ENCODE results near the gene ZNF541. TPM values are rescaled to one million over a fixed set of nuclear protein-coding genes. Genes with fewer than 3 reads are reported as not detected.

ZNF541 gene
- total RNA-seq, 6 experiments from 2014 or later: 0.12 to 0.25 (median 0.17) TPM; not detected in 2

DNA sequence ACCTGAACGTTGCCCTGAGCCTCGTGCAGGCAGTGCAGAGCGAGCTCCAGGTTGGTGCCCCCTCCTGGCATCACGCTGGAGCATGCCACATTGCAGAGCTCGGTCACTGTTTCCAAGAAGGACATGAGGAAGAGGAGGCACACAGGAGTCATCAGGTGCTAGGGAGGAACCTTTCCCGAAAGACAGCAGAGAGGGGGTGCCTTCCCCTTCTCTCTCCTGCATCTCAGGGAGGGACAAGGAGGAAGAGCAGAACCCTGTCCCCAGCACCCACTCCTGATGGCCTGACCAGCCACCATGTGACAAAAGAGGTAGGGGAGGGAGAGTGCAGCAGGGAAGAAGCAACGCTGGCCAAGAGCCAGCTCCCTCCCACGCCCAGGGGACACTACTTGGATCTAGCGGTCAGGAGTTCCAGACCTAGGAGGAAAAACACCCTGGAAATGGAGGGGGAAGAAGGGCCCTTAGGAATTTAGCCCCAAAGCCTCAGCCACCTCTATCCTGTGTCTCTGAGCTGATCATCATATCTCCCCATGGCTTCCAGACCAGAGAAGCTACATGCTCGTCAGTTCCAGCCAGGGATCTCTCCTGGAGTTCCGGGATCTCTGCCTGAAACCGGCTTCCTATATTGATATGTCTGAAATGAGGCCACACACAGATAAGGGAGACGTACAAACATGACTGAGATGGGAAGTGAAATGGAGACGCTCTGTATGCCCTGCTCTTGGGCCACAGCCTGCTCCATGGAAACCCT is 41.1 kb downstream of the ZNF541 start:
- H3K27ac ChIP-seq: no peak overlapping the region
- ATAC-seq: peak in 3 of 4 donors; percentile 30 to 56 (median 38)
- DNase-seq: no peak
- H3K9me3 ChIP-seq: no peaks in the 10 kb centered on the region
- H3K36me3 ChIP-seq: no peaks in the 10 kb centered on the region
- intact Hi-C loops (cut with DNase I): loop anchor here in 1 of 2 donors (10.0 kb wide), 1 partner anchor 163 kb away; no protein-coding TSS in a partner anchor
- no peak for TF ChIP-seq POLR2A (IDR thresholded peaks at IDR 0.05)
- TF ChIP-seq, protein P1, sequence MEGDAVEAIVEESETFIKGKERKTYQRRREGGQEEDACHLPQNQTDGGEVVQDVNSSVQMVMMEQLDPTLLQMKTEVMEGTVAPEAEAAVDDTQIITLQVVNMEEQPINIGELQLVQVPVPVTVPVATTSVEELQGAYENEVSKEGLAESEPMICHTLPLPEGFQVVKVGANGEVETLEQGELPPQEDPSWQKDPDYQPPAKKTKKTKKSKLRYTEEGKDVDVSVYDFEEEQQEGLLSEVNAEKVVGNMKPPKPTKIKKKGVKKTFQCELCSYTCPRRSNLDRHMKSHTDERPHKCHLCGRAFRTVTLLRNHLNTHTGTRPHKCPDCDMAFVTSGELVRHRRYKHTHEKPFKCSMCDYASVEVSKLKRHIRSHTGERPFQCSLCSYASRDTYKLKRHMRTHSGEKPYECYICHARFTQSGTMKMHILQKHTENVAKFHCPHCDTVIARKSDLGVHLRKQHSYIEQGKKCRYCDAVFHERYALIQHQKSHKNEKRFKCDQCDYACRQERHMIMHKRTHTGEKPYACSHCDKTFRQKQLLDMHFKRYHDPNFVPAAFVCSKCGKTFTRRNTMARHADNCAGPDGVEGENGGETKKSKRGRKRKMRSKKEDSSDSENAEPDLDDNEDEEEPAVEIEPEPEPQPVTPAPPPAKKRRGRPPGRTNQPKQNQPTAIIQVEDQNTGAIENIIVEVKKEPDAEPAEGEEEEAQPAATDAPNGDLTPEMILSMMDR (IDR thresholded peaks at IDR 0.05): no peak
- WGBS (ENCODE audit: insufficient coverage, low coverage, low lambda C conversion rate, missing lambda C conversion rate): 40% methylated on average over 6 of the region's 14 CpGs
- no peak overlapping the region for H3K4me3 ChIP-seq
- no peaks in the 10 kb centered on the region for H3K4me1 ChIP-seq
- H3K27me3 ChIP-seq: no peaks in the 10 kb centered on the region

DNA sequence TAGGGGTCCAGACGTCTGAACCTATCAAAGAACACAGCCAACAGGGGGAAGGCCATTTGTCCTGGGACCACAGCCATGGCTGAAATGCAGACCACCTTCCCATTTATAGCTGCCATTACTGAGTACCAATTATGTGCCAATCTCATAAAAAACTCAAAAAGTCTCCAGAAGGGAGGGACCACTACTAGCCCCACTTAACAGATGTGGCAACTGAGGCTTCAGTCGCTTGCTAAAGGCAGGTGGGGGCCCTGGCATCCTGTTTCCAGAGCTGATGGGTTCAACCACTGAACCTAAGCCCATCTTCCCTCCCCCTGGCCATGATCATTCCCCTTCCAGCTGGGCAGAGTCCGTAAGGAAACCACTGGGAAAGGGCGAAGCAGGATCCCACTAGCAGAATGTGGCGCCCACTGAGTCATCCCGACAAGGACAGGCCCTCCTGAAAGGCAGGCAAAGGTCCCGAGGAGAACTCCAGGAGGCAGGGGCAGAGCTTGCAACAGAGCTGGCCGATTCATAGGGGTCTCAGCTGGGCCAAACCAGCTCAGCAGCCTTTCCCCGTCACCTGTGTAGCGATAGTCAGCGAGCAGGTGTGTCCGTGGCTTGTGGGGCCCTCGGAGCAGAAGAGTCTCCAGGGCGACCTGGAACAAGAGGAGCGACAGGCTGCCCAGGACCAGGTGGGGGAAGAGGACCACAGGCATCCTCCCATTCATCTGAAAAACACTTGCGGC is 43.8 kb downstream of the ZNF541 start:
- TF ChIP-seq POLR2A (IDR thresholded peaks at IDR 0.05): no peak
- TF ChIP-seq, protein P1 (IDR thresholded peaks at IDR 0.05): no peak
- Histone ChIP-seq H3K4me3 (no peak overlapping the region), H3K4me1 (no peaks in the 10 kb centered on the region), H3K36me3 (no peaks in the 10 kb centered on the region), H3K27ac (no peak overlapping the region), H3K9me3 (no peaks in the 10 kb centered on the region), H3K27me3 (no peaks in the 10 kb centered on the region)
- DNase-seq (no peak), ATAC-seq (no peak)
- intact Hi-C loops (cut with DNase I): loop anchor here (10.0 kb wide), 2 partner anchors 94 to 166 kb away; no protein-coding TSS in a partner anchor
- no CpG with 5 or more reads among the region's 16 CpGs for WGBS (ENCODE audit: insufficient coverage, low coverage, low lambda C conversion rate, missing lambda C conversion rate)

DNA sequence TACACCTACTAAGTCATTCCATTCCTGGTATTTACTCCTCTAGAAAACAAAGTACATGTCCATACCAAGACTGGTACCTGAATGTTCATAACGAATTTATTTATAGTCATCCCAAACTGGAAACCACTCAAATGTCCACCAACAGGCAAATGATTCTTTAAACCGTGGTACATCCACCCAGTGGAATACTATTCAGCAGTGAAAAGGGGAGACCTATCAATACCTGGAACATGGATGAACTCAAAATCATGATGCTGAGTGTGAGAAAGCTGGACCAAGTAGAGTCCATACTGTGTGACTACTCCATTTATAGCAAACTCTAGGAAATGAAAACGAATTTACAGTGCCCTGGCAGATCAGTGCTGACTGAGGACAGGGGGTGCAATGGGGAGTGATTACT is 46.1 kb downstream of the ZNF541 start:
- no peak overlapping the region for H3K4me3 ChIP-seq
- TF ChIP-seq, protein P1 (IDR thresholded peaks at IDR 0.05): no peak
- no peak for TF ChIP-seq POLR2A (IDR thresholded peaks at IDR 0.05)
- peaks cover 0 to 6% (median 0%) of the 10 kb centered on the region in 4 donors for H3K4me1 ChIP-seq
- ATAC-seq (no peak), DNase-seq (no peak)
- no peaks in the 10 kb centered on the region for H3K9me3 ChIP-seq
- WGBS (ENCODE audit: insufficient coverage, low coverage, low lambda C conversion rate, missing lambda C conversion rate): 83% methylated on average over 3 of the region's 3 CpGs
- H3K36me3 ChIP-seq: no peaks in the 10 kb centered on the region
- no peaks in the 10 kb centered on the region for H3K27me3 ChIP-seq
- H3K27ac ChIP-seq: no peak overlapping the region
- intact Hi-C loops (cut with DNase I): loop anchor here (10.0 kb wide), 2 partner anchors 92 to 168 kb away; no protein-coding TSS in a partner anchor

DNA sequence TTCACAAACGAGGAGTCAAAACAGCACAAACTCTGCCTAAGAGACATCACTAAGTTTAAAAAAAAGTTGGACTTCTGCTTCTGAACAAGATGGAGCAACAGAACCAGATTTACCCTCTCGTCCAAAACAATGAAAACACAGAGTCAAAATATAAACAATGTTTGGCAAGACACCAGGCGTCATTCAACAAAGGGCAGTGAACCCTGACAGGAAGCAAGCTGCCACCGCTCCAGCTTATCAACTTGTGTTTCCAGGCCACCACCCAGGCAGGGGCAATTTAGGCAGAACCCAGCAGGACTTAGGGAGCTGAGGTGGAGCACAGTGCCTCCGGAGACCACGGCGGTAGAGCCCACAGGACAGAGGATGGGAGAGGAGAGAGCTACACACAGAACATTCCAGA is 49.5 kb downstream of the ZNF541 start:
- WGBS (ENCODE audit: insufficient coverage, low coverage, low lambda C conversion rate, missing lambda C conversion rate): 18% methylated on average over 6 of the region's 7 CpGs

More for the DNA sequence above, 49.5 kb downstream of the ZNF541 start:
- Histone ChIP-seq H3K36me3 (no peaks in the 10 kb centered on the region), H3K9me3 (no peaks in the 10 kb centered on the region), H3K27me3 (no peaks in the 10 kb centered on the region), H3K4me3 (no peak overlapping the region), H3K4me1 (peaks cover 0 to 6% (median 0%) of the 10 kb centered on the region in 4 donors), H3K27ac (no peak overlapping the region)
- TF ChIP-seq, protein P1 (IDR thresholded peaks at IDR 0.05): no peak
- no peak for TF ChIP-seq POLR2A (IDR thresholded peaks at IDR 0.05)
- ATAC-seq (peak; percentile 35 to 75 (median 63)), DNase-seq (no peak)
- intact Hi-C loops (cut with DNase I): loop anchor here (10.0 kb wide), 2 partner anchors 89 to 171 kb away; no protein-coding TSS in a partner anchor

Small RNAs within 50 kb of the gene (small RNA-seq; reads per million reads assigned to genes)
- gene RN7SL322P: 0 reads per million in 2 experiments

Other genes starting within 250 kb of the ZNF541 start
- 1 to 10 TPM; 1.1 to 6.6 (median 3.7) TPM for gene C5AR2, start 241.0 kb downstream of the ZNF541 start, total RNA-seq
- 10 to 100 TPM in 1 of 6 experiments, 1 to 10 TPM in 5; 5.2 to 11.9 (median 8.7) TPM for gene DHX34, start 223.8 kb downstream of the ZNF541 start, total RNA-seq
- 1 to 10 TPM in 1 of 6 experiments, under 1 TPM in 5; 0.53 to 1.6 (median 0.77) TPM for gene MEIS3, start 153.6 kb downstream of the ZNF541 start, total RNA-seq
- under 1 TPM in 1 of 6 experiments, not detected in 5; 0.13 TPM for gene SLC8A2, start 101.3 kb downstream of the ZNF541 start, total RNA-seq
- gene KPTN, start 88.9 kb downstream of the ZNF541 start, total RNA-seq: 1 to 10 TPM; 3.1 to 7.8 (median 6.2) TPM
- 100 to 1,000 TPM in 2 of 6 experiments, 10 to 100 TPM in 4; 83.0 to 179 (median 96.0) TPM for gene NAPA, start 58.1 kb downstream of the ZNF541 start, total RNA-seq
- gene BICRA, start 36.0 kb upstream of the ZNF541 start, total RNA-seq: 1 to 10 TPM; 3.7 to 7.3 (median 6.4) TPM
- gene EHD2, start 140.3 kb upstream of the ZNF541 start, total RNA-seq: 10 to 100 TPM in 3 of 6 experiments, 1 to 10 TPM in 3; 3.6 to 20.2 (median 12.8) TPM
- 100 to 1,000 TPM in 1 of 6 experiments, 10 to 100 TPM in 5; 73.6 to 105 (median 79.4) TPM for gene NOP53, start 172.4 kb upstream of the ZNF541 start, total RNA-seq
- gene SELENOW, start 205.6 kb upstream of the ZNF541 start, total RNA-seq: 100 to 1,000 TPM in 3 of 6 experiments, 10 to 100 TPM in 3; 46.4 to 141 (median 83.0) TPM
- gene TPRX1, start 231.4 kb upstream of the ZNF541 start, total RNA-seq: not detected
- gene CRX, start 248.8 kb upstream of the ZNF541 start, total RNA-seq: not detected

Data from right lobe of liver (tissue), 6 donors.